Dedifferentiated amniotic fluid mesenchymal stem cell (primary cell): ENCODE data around the gene HOXD3.

Source experiments
- DNase-seq: peaks from one replicate; pipeline ENCODE4 v3.0.0-alpha.2; 2016; ENCODE audit errors: extremely low spot score

HOXD3 gene

GRCh38 chr2:176162911-176163671, 6.0 kb downstream of the HOXD3 start:
- no peak for DNase-seq

GRCh38 chr2:176163672-176164056, 6.6 kb downstream of the HOXD3 start:
- DNase-seq = no peak

GRCh38 chr2:176164201-176164600, 7.1 kb downstream of the HOXD3 start:
- DNase-seq = no peak

GRCh38 chr2:176164611-176165369, 7.7 kb downstream of the HOXD3 start:
- DNase-seq = no peak

GRCh38 chr2:176165370-176166050, 8.4 kb downstream of the HOXD3 start:
- DNase-seq = no peak

GRCh38 chr2:176166272-176166671, 9.2 kb downstream of the HOXD3 start:
- no peak for DNase-seq

GRCh38 chr2:176167398-176167797, 10.3 kb downstream of the HOXD3 start:
- DNase-seq = no peak

- DNase-seq = no peak
Observed at GRCh38 chr2:176169181-176169580, 12.1 kb downstream of the HOXD3 start.

GRCh38 chr2:176169711-176170110, 12.6 kb downstream of the HOXD3 start:
- no peak for DNase-seq

- DNase-seq = no peak
Observed at GRCh38 chr2:176170602-176171305, 13.6 kb downstream of the HOXD3 start.

- DNase-seq = no peak
Observed at GRCh38 chr2:176171351-176172006, 14.4 kb downstream of the HOXD3 start.

GRCh38 chr2:176172007-176172894, 15.1 kb downstream of the HOXD3 start:
- no peak for DNase-seq

GRCh38 chr2:176172895-176173566, 15.9 kb downstream of the HOXD3 start:
- no peak for DNase-seq

- DNase-seq = no peak
Observed at GRCh38 chr2:176173567-176174381, 16.7 kb downstream of the HOXD3 start.

- DNase-seq = no peak
Observed at GRCh38 chr2:176174382-176174823, 17.3 kb downstream of the HOXD3 start.

GRCh38 chr2:176174824-176175708, 18.0 kb downstream of the HOXD3 start:
- no peak for DNase-seq

GRCh38 chr2:176175709-176176607, 18.9 kb downstream of the HOXD3 start:
- DNase-seq = no peak
